PFSK-1 (cell line): ENCODE data around the gene BTAF1.

Experiments used
- FOXP2 ChIP-seq: optimal IDR thresholded peaks from 2 replicates; pipeline ENCODE3; 2011; ENCODE audit warnings: borderline replicate concordance, control low read depth, inconsistent platforms; ENCODE audit not compliant: insufficient read depth; ENCODE audit errors: extremely low read length, extremely low read depth
- POLR2AphosphoS5 ChIP-seq: IDR thresholded peaks from 2 replicates; pipeline ENCODE4 v1.6.1; 2012; ENCODE audit warnings: low read depth, mild to moderate bottlenecking, control low read depth, low read length, moderate library complexity
- SIN3A ChIP-seq: IDR thresholded peaks from 2 replicates; pipeline ENCODE4 v1.6.1; 2012; ENCODE audit warnings: mild to moderate bottlenecking, low read length, moderate library complexity, borderline replicate concordance; ENCODE audit not compliant: insufficient read depth
- TAF1 ChIP-seq: IDR thresholded peaks from 2 replicates; pipeline ENCODE4 v1.6.1; 2012; ENCODE audit warnings: low read length, control low read depth, borderline replicate concordance; ENCODE audit not compliant: insufficient read depth
- TF ChIP-seq, protein P1 (sequence below), 2 experiments: IDR thresholded peaks; 2 replicates each; pipeline versions ENCODE4 v1.6.1 to v1.8.0; 2011 to 2012; ENCODE audit warnings: low read depth in 2 of 2, low read length in 2 of 2, control low read depth in 1 of 2, inconsistent platforms in 1 of 2, mild to moderate bottlenecking in 1 of 2, moderate library complexity in 1 of 2; ENCODE audit not compliant: insufficient read depth in 1 of 2

Gene BTAF1

DNA sequence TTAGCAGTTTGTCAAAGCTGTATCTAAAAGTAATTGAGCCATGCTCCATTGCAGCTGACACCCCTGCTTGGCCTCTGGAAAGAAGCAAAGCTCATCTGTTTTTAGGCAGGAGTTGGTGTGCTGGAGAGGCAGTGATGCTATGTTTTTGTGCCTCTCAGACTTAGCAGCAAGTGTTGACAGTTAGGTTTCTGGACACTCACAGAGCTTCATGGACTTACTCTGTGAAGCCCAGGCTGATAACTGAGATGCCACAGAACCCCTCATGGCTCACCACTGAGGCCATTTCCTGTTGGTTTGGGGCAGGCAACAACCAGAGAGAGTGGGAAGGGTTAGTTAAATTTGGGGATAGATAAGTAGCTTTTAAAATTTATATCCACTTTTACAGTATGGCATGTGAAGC, 59.8 kb downstream of the BTAF1 start:
- TF ChIP-seq SIN3A, result no peak
- TF ChIP-seq, protein P1, sequence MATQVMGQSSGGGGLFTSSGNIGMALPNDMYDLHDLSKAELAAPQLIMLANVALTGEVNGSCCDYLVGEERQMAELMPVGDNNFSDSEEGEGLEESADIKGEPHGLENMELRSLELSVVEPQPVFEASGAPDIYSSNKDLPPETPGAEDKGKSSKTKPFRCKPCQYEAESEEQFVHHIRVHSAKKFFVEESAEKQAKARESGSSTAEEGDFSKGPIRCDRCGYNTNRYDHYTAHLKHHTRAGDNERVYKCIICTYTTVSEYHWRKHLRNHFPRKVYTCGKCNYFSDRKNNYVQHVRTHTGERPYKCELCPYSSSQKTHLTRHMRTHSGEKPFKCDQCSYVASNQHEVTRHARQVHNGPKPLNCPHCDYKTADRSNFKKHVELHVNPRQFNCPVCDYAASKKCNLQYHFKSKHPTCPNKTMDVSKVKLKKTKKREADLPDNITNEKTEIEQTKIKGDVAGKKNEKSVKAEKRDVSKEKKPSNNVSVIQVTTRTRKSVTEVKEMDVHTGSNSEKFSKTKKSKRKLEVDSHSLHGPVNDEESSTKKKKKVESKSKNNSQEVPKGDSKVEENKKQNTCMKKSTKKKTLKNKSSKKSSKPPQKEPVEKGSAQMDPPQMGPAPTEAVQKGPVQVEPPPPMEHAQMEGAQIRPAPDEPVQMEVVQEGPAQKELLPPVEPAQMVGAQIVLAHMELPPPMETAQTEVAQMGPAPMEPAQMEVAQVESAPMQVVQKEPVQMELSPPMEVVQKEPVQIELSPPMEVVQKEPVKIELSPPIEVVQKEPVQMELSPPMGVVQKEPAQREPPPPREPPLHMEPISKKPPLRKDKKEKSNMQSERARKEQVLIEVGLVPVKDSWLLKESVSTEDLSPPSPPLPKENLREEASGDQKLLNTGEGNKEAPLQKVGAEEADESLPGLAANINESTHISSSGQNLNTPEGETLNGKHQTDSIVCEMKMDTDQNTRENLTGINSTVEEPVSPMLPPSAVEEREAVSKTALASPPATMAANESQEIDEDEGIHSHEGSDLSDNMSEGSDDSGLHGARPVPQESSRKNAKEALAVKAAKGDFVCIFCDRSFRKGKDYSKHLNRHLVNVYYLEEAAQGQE (IDR thresholded peaks at IDR 0.05; ENCODE audit: insufficient read depth in 1 of 2, low read depth in 2 of 2, low read length in 2 of 2), result no peak
- TF ChIP-seq POLR2AphosphoS5, result no peak
- no peak for TF ChIP-seq TAF1
- TF ChIP-seq FOXP2, result no peak

DNA sequence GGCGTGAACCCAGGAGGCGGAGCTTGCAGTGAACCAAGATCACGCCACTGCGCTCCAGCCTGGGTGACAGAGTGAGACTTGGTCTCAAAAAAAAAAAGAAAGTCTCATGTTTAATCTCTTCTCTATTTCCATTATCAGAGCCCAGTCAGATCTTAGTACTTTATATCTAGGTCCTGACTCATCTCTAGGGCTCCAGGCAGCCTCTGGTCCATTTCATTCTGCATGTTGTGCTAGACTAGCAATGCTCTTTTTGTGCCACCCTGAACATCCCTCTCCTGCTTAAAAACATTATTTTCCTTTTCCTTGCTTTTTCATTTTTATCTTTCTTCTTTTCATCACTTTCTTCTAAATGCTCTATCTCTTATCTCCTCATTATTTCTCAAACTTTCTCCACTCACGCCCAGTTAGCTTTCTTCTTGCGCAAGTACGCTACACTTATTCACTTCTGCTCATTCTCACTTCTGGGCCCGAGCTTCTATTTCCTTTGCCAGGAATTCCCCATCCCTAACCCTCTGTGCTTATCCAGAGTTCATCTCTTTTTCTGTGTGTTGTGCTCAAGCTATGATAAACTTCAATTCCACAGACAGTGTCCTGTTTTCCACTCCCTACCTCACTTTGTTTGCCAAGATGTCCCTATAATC, 63.9 kb downstream of the BTAF1 start:
- no peak for TF ChIP-seq SIN3A
- no peak for TF ChIP-seq FOXP2
- TF ChIP-seq, protein P1 (IDR thresholded peaks at IDR 0.05; ENCODE audit: insufficient read depth in 1 of 2, low read depth in 2 of 2, low read length in 2 of 2), result no peak
- TF ChIP-seq POLR2AphosphoS5, result no peak
- no peak for TF ChIP-seq TAF1

- TF ChIP-seq POLR2AphosphoS5 (no peak), FOXP2 (no peak), TAF1 (no peak), SIN3A (no peak)
- TF ChIP-seq, protein P1 (IDR thresholded peaks at IDR 0.05; ENCODE audit: insufficient read depth in 1 of 2, low read depth in 2 of 2, low read length in 2 of 2), result no peak
Measured at GRCh38 chr10:91992031-91992430, 68.5 kb downstream of the BTAF1 start.

DNA sequence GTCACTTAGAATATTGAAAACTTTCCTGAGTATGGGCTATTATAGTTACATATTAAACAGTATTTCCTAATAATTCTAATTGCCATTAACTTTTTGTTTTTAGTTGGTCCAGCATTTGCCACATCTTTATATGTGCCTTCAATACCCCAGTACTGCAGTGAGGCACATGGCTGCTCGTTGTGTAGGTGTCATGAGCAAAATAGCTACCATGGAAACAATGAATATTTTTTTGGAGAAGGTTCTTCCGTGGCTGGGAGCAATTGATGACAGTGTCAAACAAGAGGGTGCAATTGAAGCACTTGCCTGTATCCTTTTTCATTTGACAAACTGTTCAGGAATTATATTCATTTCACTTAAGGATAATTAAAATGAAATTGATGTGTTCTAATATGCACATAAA, 72.7 kb downstream of the BTAF1 start:
- TF ChIP-seq SIN3A, result no peak
- TF ChIP-seq TAF1, result no peak
- TF ChIP-seq FOXP2, result no peak
- TF ChIP-seq, protein P1 (IDR thresholded peaks at IDR 0.05; ENCODE audit: insufficient read depth in 1 of 2, low read depth in 2 of 2, low read length in 2 of 2), result no peak
- TF ChIP-seq POLR2AphosphoS5, result no peak
